EL (cell line): Measurements from ENCODE around the gene MPP3.
"Not testable (repeated sequence)": the region's sequence is repeated elsewhere in the genome, so short reads cannot be mapped to it uniquely, and the experiment has no call there.

Source experiments
- DNase-seq: peaks from one replicate; pipeline ENCODE4 v3.0.0-alpha.2; 2016

MPP3 gene

DNA sequence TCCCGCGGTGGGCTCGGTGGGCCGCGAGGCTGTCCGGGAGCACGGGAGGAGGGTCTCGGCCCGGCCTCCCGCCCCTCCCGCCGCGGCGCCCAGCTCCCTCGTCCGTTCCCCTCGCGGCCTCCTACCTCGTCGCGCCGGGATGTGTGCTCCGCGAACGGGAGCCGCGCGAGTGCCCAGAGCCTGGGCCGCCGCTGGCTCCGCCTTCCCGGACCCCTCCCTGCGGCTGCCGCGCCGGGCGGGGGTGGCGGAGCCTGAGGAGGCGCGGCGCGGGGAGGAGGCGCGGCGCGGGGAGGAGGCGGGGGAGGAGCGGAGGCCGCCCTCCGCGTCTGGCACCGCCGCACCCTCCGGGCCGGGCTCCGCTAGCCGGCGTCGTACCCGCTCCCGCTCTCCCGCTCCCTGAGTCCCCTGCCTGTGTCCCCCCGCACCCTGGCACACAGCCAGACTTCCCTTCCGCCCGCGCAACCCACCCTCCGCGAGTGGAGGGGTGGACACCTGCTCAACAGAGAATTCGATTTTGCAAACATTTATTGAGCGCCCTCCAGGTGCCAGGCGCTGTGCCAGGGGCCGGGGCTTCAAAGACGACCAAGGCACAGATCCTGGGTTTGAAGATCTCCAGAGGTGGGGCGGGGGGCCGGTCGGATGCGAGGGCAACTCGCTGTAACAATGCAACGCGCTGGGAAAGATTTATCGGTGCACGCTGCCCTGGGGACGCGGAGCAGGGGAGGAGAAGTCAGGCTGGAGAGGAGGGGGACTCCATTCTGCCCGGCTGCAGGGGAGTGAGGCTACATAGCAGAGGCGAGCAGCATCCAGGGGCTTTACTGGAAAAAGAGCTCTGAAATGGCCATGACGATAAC, at the start of gene MPP3:
Gene MPP3, minus strand, starts transcription at position 171 of the 854 bp plus-strand sequence. CDS start 1,240 bp downstream, outside the sequence.
- DNase-seq = peak; percentile 77

DNA sequence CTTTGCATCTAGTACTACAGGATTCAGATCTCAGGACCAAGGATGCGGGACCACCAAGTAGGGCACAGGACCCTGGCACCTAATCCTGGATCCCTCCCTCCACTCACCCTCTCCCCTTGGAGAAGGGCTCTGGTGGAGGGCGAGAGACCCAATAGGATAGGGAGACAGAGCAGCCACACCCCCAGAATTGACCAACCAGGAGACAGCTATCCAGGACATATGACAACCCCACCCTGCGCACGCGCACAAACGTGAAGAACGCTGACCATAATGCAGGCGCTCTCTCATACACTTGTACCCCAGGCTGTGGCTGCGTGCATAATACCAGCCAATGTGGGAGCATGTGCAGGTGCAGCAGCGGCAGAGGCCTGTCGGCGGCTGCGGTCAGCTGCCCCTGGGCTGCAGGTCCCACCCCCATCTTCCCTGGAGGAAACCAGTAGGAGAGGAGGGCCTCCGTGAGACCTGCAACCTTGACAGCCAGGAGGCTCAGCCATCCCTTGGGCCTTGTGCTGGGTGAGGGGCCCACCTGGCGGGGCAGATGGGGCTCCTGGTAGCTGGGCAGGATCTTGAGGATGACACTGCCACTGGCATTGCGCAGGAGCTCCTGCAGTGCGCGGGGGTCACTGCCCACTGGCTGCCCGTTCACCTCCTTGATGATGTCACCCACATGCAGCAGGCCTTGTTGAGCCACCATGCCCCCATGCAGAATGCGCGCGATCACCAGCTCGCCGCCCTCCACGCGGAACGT, 49.0 kb upstream of the MPP3 start:
- no peak for DNase-seq

DNA sequence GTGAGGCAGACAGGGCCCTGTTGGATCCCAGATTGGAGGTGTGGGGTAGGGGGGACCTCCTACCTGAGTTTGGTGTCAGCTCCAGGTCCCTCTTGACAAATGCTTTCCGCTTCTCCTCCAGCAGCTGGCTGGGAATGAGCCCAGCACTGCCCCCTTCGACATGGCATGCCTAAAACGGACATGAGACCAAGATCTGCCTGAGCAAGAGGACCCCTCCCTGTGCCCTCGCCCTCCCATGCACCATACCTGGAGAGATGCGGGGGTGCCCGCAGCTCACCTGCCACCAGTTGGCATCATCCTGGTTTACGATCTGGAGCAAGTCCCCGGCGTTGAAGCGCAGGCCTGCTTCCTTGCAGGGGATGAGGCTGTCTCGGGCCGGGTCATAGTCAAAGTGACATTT, 48.2 kb upstream of the MPP3 start:
- no peak for DNase-seq

DNA sequence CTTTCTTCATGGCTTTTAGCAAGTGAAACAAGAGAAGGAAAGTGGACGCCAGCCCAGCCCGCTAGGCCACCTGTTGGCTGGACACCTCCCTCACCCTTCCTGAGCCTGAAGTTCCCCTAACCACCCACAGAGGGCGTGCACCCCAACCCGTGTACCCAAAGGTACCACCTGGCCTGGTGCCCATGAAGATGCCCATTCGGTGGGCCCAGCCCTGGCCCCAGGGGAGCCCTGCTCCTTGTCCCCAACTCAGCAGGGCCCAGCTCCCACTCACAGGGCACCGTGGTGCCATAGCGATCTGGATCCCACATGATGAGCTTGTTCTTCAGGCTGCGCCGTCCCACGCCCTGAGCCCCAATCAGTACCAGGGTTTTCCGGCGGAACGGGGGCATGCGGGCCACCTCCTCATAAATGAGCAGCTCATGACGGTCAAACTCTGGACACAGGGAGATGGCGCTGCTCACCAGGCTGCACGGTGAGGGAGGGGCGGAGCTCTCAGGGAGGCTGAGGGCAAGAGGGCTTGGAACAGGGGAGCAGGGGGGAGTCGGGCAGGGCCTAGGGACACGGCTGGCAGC, 47.6 kb upstream of the MPP3 start:
- DNase-seq = peak; percentile 30

- no peak for DNase-seq
These were observed 46.9 kb upstream of the MPP3 start for GRCh38 chr17:43879723-43880419.

DNA sequence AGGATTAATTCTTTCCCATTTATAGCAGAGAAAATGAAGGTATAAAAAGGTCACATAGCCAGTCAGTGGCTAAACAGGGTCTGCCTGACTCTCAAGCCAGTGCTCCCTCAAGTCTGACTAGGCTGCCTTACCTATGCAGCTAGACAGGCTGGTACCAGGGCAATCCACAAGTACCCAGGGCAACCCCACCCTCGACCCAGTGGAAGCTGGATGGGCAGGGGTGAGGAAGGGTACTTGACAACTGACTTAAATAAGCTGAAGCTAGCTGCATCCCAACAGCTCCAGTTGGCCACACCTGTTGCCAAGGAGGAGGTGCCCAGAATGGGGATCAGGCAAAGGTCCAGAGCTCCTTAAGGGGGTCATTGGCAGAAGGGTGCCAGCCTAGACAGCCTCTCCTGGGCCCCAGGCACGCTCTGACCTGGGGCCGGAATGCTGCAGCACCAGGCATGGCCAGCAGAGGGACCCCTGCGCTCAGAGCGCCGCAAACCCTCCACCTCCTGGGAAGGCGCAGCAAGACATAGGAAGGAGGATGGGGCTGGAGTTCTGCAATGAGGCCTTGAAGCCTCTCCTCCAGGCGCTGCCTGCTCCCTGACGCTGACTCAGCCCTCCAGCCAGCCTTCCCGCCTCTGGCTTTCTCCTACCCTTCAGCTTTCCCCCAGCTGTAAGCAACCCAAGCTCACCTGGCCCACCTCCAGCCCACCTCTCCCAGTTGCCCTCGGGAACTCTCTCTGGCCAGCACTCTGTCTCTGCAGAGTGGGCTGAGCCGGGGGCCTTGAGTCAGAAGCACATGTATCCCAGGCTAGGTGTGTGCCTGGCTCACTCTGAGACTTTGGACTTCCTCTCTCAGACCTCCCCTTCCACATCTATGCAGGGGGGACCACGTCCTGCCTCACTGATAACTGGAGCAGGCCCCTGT, 45.6 kb upstream of the MPP3 start:
- DNase-seq = peak; percentile 90

DNA sequence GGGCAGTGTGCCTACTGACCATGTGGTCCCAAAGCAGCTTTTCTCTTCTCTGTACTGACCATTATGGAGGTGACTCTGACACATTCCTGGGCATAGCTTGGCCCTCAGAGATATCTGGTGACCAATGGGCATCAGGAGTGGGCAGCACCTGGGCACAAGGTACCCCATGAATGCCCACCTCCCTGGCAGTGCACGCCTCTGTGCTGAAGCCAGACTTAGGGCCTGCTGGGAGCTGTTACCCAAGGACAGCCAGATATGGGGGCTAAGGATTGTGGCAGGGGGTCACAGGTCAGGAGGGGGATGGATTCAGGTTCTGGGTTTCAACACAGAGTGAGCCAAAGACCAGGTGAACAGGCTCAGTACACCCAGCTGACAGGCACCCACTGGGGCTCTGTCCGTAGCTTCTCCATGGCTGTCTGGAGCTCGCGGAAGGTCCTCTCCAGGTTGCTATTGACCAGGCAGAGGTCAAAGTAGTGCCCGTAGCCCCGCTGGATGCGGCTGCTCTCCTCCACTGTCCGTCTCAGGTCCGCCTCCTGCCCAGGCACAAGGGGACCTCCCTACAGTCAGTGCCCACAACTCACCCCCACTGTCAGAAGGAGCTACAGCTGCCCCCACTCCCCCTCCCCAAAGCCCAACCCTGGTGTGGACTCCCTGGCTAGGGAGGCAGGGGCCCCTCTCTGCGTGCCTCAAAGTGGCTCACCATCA, 44.7 kb upstream of the MPP3 start:
- no peak for DNase-seq

- no peak for DNase-seq
These were observed 44.1 kb upstream of the MPP3 start for GRCh38 chr17:43877031-43877430.

- DNase-seq = no peak
These were observed 42.7 kb upstream of the MPP3 start for GRCh38 chr17:43875476-43876147.

GRCh38 chr17:43874293-43874692, 41.3 kb upstream of the MPP3 start:
- DNase-seq = no peak

DNA sequence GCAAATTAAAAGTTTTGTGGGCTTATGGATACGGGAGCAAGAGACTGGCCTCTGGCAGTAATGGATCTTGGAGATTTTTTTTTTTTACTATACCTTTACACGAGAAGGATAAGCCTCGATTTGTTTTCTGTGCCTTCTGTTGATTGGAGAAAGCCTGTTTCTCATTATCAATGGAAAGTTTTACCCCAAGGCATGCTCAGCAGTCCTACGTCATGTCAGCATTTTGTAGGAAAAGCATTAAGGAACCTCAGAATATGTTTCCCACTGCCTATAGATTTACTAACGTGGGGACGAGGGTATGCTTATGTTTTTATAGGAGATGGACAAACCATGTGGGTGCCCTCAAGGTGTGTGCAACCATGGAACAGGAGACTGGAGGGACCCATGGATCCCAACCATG, 40.9 kb upstream of the MPP3 start:
- no peak for DNase-seq

- no peak for DNase-seq
These were observed 40.1 kb upstream of the MPP3 start for GRCh38 chr17:43873091-43873490.

DNA sequence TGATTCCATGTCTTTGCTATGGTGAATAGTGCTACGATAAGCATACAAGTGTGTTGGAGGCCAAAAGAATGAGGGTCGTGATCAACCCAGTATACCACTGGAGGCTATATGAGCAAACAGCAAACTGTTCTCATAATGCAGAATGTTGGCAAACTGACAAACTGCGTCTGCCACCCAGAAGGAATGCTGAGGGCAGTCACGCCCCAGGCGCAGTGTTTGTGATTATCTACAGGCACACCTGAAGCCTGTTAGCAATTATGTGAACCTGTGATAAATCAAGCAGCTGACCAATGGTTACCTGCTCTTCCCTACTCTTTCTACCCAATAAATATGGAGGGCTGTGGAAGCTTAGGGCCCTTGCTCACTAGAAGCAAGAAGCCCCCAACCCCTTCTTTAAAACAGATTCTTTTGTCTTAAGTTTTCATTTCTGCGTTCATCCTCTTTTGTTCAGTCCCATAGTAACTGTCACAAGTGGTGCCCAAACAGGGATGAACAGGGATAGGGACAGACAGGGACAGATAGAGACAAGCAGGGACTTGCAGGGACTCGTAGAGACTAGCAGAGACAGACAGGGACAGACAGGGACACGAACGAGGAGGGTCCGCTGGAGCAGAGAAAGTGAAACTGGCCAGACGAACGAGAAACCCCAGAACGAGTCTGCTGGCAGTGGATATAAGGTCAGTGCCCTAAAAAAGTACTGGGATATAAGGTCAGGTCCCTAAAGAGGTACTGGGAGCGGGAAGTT, 39.2 kb upstream of the MPP3 start:
- peak; percentile 19 for DNase-seq

DNA sequence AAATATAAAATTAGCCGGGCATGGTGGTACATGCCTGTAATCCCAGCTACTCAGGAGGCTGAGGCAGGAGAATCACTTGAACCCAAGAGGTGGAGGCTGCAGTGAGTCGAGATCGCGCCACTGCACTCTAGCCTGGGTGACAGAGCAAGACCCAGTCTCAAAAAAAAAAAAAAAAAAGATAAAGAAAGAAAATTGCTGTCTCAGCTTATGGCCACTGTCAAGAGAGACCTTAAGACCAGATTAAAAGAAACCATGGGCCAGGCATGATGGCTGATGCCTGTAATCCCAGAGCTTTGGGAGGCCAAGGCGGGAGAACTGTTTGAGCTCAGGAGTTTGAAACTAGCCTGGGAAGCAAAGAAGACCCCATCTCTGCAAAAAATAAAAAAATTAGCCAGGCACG, 36.1 kb upstream of the MPP3 start:
- not testable (repeated sequence) for DNase-seq

DNA sequence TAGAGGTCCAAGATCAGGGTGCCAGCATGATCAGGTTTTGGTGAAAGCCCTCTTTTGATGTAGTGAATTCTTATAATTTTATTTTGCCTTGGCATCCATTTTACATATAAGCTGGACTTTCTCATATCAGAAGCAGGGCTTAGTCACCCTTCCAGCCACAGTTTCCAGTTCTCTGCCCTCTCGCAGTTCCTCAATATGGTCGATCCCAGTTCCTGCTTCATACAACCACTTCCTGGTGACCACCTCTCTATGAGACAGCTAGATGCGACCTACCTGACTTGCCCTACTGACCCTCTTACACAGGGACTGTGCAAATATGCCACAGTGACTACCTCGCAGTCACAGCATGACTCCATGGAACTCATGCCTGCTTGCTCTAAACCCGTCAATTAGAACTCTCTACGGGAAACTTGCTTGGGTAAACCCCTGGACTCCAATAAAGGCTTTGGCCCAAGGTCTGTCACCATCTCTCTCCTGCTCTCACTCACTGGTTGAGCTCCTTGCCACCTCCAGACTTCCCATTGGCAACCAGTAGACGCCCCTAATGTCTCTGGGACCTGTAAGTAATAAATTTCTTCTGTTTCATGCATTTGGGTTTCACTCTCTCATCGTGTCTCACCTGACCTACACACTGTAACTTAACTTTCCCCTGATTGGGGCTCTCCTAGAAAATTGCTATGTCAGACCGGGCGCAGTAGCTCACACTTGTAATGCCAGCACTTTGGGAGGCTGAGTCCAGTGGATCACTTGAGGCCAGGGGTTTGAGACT, 35.5 kb upstream of the MPP3 start:
- DNase-seq = no peak

- DNase-seq = no peak
These were observed 31.4 kb upstream of the MPP3 start for GRCh38 chr17:43864161-43864984.

DNA sequence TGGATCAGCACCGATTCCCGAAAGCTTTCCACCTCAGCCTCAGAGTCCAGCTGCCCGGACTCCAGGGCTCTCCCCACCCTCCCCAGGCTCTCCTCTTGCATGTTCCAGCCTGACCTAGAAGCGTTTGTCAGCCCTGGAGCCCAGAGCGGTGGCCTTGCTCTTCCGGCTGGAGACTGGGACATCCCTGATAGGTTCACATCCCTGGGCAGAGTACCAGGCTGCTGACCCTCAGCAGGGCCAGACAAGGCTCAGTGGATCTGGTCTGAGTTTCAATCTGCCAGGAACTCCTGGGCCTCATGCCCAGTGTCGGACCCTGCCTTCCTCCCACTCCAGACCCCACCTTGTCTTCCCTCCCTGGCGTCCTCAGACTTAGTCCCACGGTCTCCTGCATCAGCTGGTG, 29.0 kb upstream of the MPP3 start:
- no peak for DNase-seq

- no peak for DNase-seq
These were observed 28.1 kb upstream of the MPP3 start for GRCh38 chr17:43860927-43861622.
